ENCODE results near the gene CREBBP.
"Not testable (repeated sequence)": the region's sequence is repeated elsewhere in the genome, so short reads cannot be mapped to it uniquely, and the experiment has no call there.

Gene CREBBP

DNA sequence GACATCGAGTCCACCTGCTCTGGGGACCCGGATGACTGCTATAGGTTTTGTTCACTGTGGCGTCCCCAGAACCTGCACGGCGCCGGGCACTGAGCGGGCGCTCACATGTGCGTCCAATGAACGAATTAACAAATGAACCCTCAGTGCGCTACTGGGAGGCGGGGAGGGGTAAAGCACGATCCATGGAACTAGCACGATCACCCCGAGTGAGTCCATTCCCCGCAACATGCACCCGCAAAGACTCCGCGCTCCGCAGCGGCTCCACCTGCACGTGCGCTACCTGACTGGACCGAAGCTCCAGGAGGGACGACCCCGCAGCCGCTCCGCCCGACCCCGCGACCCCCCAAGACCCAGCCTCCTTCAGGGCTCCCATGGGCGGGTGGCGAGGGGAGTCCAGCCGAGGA, 163.7 kb downstream of the CREBBP start:
- Histone ChIP-seq H3K14ac (ENCODE audit: low read length) (peak overlapping the region; percentile 99), H3K4me1 (ENCODE audit: control insufficient read depth in 2 of 2, insufficient read depth in 1 of 2, low read depth in 1 of 2, low read length in 2 of 2) (peaks cover 1 to 4% of the 10 kb centered on the region in 2 donors), H2AK5ac (ENCODE audit: low read depth, low read length) (peak overlapping the region; percentile 94), H3K27me3 (ENCODE audit: control insufficient read depth in 3 of 3, insufficient read depth in 3 of 3, low read depth in 1 of 3, low read length in 3 of 3) (no peaks in the 10 kb centered on the region), H3K4me2 (ENCODE audit: insufficient read depth, low read length, poor library complexity, severe bottlenecking) (peak overlapping the region; percentile 84), H2BK12ac (ENCODE audit: low read length) (no peak overlapping the region), H3K23ac (ENCODE audit: low read depth, low read length, poor library complexity) (peak overlapping the region; percentile 99), H3K9me3 (replicated peaks in 1 of 2; ENCODE audit: control insufficient read depth in 2 of 2, insufficient read depth in 1 of 2, low read depth in 1 of 2, low read length in 2 of 2) (no peaks in the 10 kb centered on the region), H2BK15ac (ENCODE audit: low read length) (peak overlapping the region; percentile 88), H4K91ac (ENCODE audit: low read depth, low read length, poor library complexity) (no peak overlapping the region), H4K8ac (ENCODE audit: low read depth, low read length) (peak overlapping the region; percentile 58), H3K4me3 (ENCODE audit: low read length in 2 of 2) (peak overlapping the region; percentile 99 to 100), H3K36me3 (replicated peaks in 1 of 2; ENCODE audit: control insufficient read depth in 2 of 2, insufficient read depth in 2 of 2, low read length in 2 of 2) (peaks cover 8 to 30% of the 10 kb centered on the region in 2 donors), H3K4ac (ENCODE audit: low read length) (no peak overlapping the region), H3K9ac (ENCODE audit: low read depth, low read length, poor library complexity) (peak overlapping the region; percentile 100), H3K79me1 (ENCODE audit: low read depth, low read length) (peaks cover 12% of the 10 kb centered on the region), H2BK5ac (ENCODE audit: low read length) (peak overlapping the region; percentile 80), H3K18ac (ENCODE audit: low read length) (peak overlapping the region; percentile 92), H2BK120ac (ENCODE audit: low read depth, low read length) (no peak overlapping the region), H2AFZ (ENCODE audit: low read length) (peak overlapping the region; percentile 99), H3K27ac (replicated peaks; ENCODE audit: low read length) (no peak overlapping the region)
- no CpG with 5 or more reads among the region's 34 CpGs for WGBS, 2 donors (ENCODE audit: extremely low coverage in 2 of 2, insufficient read length in 2 of 2, insufficient replicate concordance in 1 of 2)
- DNase-seq (ENCODE audit: low spot score) = peak; percentile 29

GRCh38 chr16:3715430-3715829, 165.1 kb downstream of the CREBBP start:
- Histone ChIP-seq H3K23ac (ENCODE audit: low read depth, low read length, poor library complexity) (no peak overlapping the region), H2BK5ac (ENCODE audit: low read length) (no peak overlapping the region), H3K4me2 (ENCODE audit: insufficient read depth, low read length, poor library complexity, severe bottlenecking) (no peak overlapping the region), H4K8ac (ENCODE audit: low read depth, low read length) (no peak overlapping the region), H2BK120ac (ENCODE audit: low read depth, low read length) (no peak overlapping the region), H2AFZ (ENCODE audit: low read length) (no peak overlapping the region), H3K4me3 (ENCODE audit: low read length in 2 of 2) (no peak overlapping the region), H3K9me3 (replicated peaks in 1 of 2; ENCODE audit: control insufficient read depth in 2 of 2, insufficient read depth in 1 of 2, low read depth in 1 of 2, low read length in 2 of 2) (no peaks in the 10 kb centered on the region), H2BK15ac (ENCODE audit: low read length) (no peak overlapping the region), H2BK12ac (ENCODE audit: low read length) (no peak overlapping the region), H3K18ac (ENCODE audit: low read length) (no peak overlapping the region), H3K27me3 (ENCODE audit: control insufficient read depth in 3 of 3, insufficient read depth in 3 of 3, low read depth in 1 of 3, low read length in 3 of 3) (no peaks in the 10 kb centered on the region), H4K91ac (ENCODE audit: low read depth, low read length, poor library complexity) (no peak overlapping the region), H3K36me3 (replicated peaks in 1 of 2; ENCODE audit: control insufficient read depth in 2 of 2, insufficient read depth in 2 of 2, low read length in 2 of 2) (peaks cover 8 to 36% of the 10 kb centered on the region in 2 donors), H3K4me1 (ENCODE audit: control insufficient read depth in 2 of 2, insufficient read depth in 1 of 2, low read depth in 1 of 2, low read length in 2 of 2) (peaks cover 1 to 4% of the 10 kb centered on the region in 2 donors), H3K27ac (replicated peaks; ENCODE audit: low read length) (no peak overlapping the region), H3K9ac (ENCODE audit: low read depth, low read length, poor library complexity) (no peak overlapping the region), H3K79me1 (ENCODE audit: low read depth, low read length) (peaks cover 12% of the 10 kb centered on the region), H2AK5ac (ENCODE audit: low read depth, low read length) (no peak overlapping the region), H3K4ac (ENCODE audit: low read length) (no peak overlapping the region), H3K14ac (ENCODE audit: low read length) (no peak overlapping the region)
- DNase-seq (ENCODE audit: low spot score) = no peak
- no CpG with 5 or more reads among the region's 7 CpGs for WGBS, 2 donors (ENCODE audit: extremely low coverage in 2 of 2, insufficient read length in 2 of 2, insufficient replicate concordance in 1 of 2)

GRCh38 chr16:3714378-3714777, 166.1 kb downstream of the CREBBP start:
- H3K18ac ChIP-seq (ENCODE audit: low read length); H3K9me3 ChIP-seq (replicated peaks in 1 of 2; ENCODE audit: control insufficient read depth in 2 of 2, insufficient read depth in 1 of 2, low read depth in 1 of 2, low read length in 2 of 2); H3K4ac ChIP-seq (ENCODE audit: low read length); H2BK5ac ChIP-seq (ENCODE audit: low read length); H3K14ac ChIP-seq (ENCODE audit: low read length); H4K91ac ChIP-seq (ENCODE audit: low read depth, low read length, poor library complexity); H3K27me3 ChIP-seq (ENCODE audit: control insufficient read depth in 3 of 3, insufficient read depth in 3 of 3, low read depth in 1 of 3, low read length in 3 of 3); H3K23ac ChIP-seq (ENCODE audit: low read depth, low read length, poor library complexity); H3K27ac ChIP-seq (replicated peaks; ENCODE audit: low read length); DNase-seq (ENCODE audit: low spot score); H3K9ac ChIP-seq (ENCODE audit: low read depth, low read length, poor library complexity); H2BK120ac ChIP-seq (ENCODE audit: low read depth, low read length); H3K4me2 ChIP-seq (ENCODE audit: insufficient read depth, low read length, poor library complexity, severe bottlenecking); H2AFZ ChIP-seq (ENCODE audit: low read length); H2BK12ac ChIP-seq (ENCODE audit: low read length); H2BK15ac ChIP-seq (ENCODE audit: low read length); H2AK5ac ChIP-seq (ENCODE audit: low read depth, low read length); H4K8ac ChIP-seq (ENCODE audit: low read depth, low read length); H3K4me3 ChIP-seq (ENCODE audit: low read length in 2 of 2); H3K4me1 ChIP-seq (ENCODE audit: control insufficient read depth in 2 of 2, insufficient read depth in 1 of 2, low read depth in 1 of 2, low read length in 2 of 2): not testable (repeated sequence)
- Histone ChIP-seq H3K36me3 (replicated peaks in 1 of 2; ENCODE audit: control insufficient read depth in 2 of 2, insufficient read depth in 2 of 2, low read length in 2 of 2) (peaks cover 8 to 46% of the 10 kb centered on the region in 2 donors), H3K79me1 (ENCODE audit: low read depth, low read length) (peaks cover 14% of the 10 kb centered on the region)
- WGBS, 2 donors (ENCODE audit: extremely low coverage in 2 of 2, insufficient read length in 2 of 2, insufficient replicate concordance in 1 of 2) = no CpG with 5 or more reads among the region's 10 CpGs

- H3K4ac ChIP-seq (ENCODE audit: low read length) = no peak overlapping the region
- no peak overlapping the region for H4K8ac ChIP-seq (ENCODE audit: low read depth, low read length)
- peaks cover 14% of the 10 kb centered on the region for H3K79me1 ChIP-seq (ENCODE audit: low read depth, low read length)
- H3K27me3 ChIP-seq (ENCODE audit: control insufficient read depth in 3 of 3, insufficient read depth in 3 of 3, low read depth in 1 of 3, low read length in 3 of 3) = no peaks in the 10 kb centered on the region
- H3K9ac ChIP-seq (ENCODE audit: low read depth, low read length, poor library complexity) = no peak overlapping the region
- H3K4me2 ChIP-seq (ENCODE audit: insufficient read depth, low read length, poor library complexity, severe bottlenecking) = no peak overlapping the region
- H3K4me1 ChIP-seq (ENCODE audit: control insufficient read depth in 2 of 2, insufficient read depth in 1 of 2, low read depth in 1 of 2, low read length in 2 of 2) = peaks cover 1 to 4% of the 10 kb centered on the region in 2 donors
- no peak overlapping the region for H3K4me3 ChIP-seq (ENCODE audit: low read length in 2 of 2)
- DNase-seq (ENCODE audit: low spot score) = no peak
- no peak overlapping the region for H2BK12ac ChIP-seq (ENCODE audit: low read length)
- no peak overlapping the region for H4K91ac ChIP-seq (ENCODE audit: low read depth, low read length, poor library complexity)
- H3K36me3 ChIP-seq (replicated peaks in 1 of 2; ENCODE audit: control insufficient read depth in 2 of 2, insufficient read depth in 2 of 2, low read length in 2 of 2) = peaks cover 8 to 50% of the 10 kb centered on the region in 2 donors
- H2BK15ac ChIP-seq (ENCODE audit: low read length) = no peak overlapping the region
- no peak overlapping the region for H3K18ac ChIP-seq (ENCODE audit: low read length)
- no peak overlapping the region for H2BK120ac ChIP-seq (ENCODE audit: low read depth, low read length)
- H2BK5ac ChIP-seq (ENCODE audit: low read length) = no peak overlapping the region
- no peak overlapping the region for H3K27ac ChIP-seq (replicated peaks; ENCODE audit: low read length)
- H2AK5ac ChIP-seq (ENCODE audit: low read depth, low read length) = no peak overlapping the region
- H3K23ac ChIP-seq (ENCODE audit: low read depth, low read length, poor library complexity) = no peak overlapping the region
- no peaks in the 10 kb centered on the region for H3K9me3 ChIP-seq (replicated peaks in 1 of 2; ENCODE audit: control insufficient read depth in 2 of 2, insufficient read depth in 1 of 2, low read depth in 1 of 2, low read length in 2 of 2)
- no peak overlapping the region for H3K14ac ChIP-seq (ENCODE audit: low read length)
- no peak overlapping the region for H2AFZ ChIP-seq (ENCODE audit: low read length)
- WGBS, 2 donors (ENCODE audit: extremely low coverage in 2 of 2, insufficient read length in 2 of 2, insufficient replicate concordance in 1 of 2) = no CpG with 5 or more reads among the region's 15 CpGs
These were observed 166.8 kb downstream of the CREBBP start for GRCh38 chr16:3713587-3714242.

All from neuronal stem cell (in vitro differentiated cells).